22Rv1 (cell line): ENCODE results near the gene RUNX2.

Experiments used
- CTCF ChIP-seq: fragments of 450-650 bp; IDR thresholded peaks from 2 replicates; pipeline ENCODE4 v1.5.1; 2017; ENCODE audit warnings: mild to moderate bottlenecking
- ZFX ChIP-seq: fragments of 450-650 bp; IDR thresholded peaks from 2 replicates; pipeline ENCODE4 v1.6.1; 2017; ENCODE audit warnings: antibody characterized with exemption, borderline replicate concordance

- TF ChIP-seq ZFX (no peak), CTCF (no peak)
Measured at GRCh38 chr6:45350186-45350710, 22.1 kb downstream of the RUNX2 start.
